Endometrial microvascular endothelial cells (primary cell): ENCODE data around the gene DNASE1L2. TPM values are rescaled to one million over a fixed set of nuclear protein-coding genes. Genes with fewer than 3 reads are reported as not detected.
"Not testable (repeated sequence)": the region's sequence is repeated elsewhere in the genome, so short reads cannot be mapped to it uniquely, and the experiment has no call there.

Experiments used
- in situ Hi-C: cut with HindIII; loops from 2 replicates; pipeline ENCODE4 v1.10.0; 2017; ENCODE audit warnings: low sequenced_read_pairs, low pct_unique_long_range_greater_than_20kb; ENCODE audit errors: inconsistent ontology term
- total RNA-seq: library from RNA; depleted of rRNA; stranded (reverse); fragments of >200 nt; gene quantifications from one replicate; pipeline ENCODE4 v1.2.3, GENCODE V29; 2015; ENCODE audit errors: inconsistent ontology term

Gene DNASE1L2
- total RNA-seq, 1 donor from 2014 or later = 0.09 TPM

GRCh38 chr16:2235695-2236336, 428 bp upstream of the DNASE1L2 start:
- in situ Hi-C loops = no loop called here

- in situ Hi-C loops = no loop called here
Measured at GRCh38 chr16:2237102-2237482, 848 bp downstream of the DNASE1L2 start.

- in situ Hi-C loops = no loop called here
Measured at GRCh38 chr16:2237493-2238149, 1.4 kb downstream of the DNASE1L2 start.

GRCh38 chr16:2238150-2238837, 2.0 kb downstream of the DNASE1L2 start:
- in situ Hi-C loops = no loop called here

- in situ Hi-C loops = no loop called here
Measured at GRCh38 chr16:2238838-2239675, 2.8 kb downstream of the DNASE1L2 start.

GRCh38 chr16:2240331-2240730, 4.1 kb downstream of the DNASE1L2 start:
- in situ Hi-C loops = not testable (repeated sequence)

GRCh38 chr16:2242598-2242997, 6.4 kb downstream of the DNASE1L2 start:
- in situ Hi-C loops = no loop called here

GRCh38 chr16:2243031-2243528, 6.8 kb downstream of the DNASE1L2 start:
- in situ Hi-C loops = no loop called here

GRCh38 chr16:2243781-2244180, 7.5 kb downstream of the DNASE1L2 start:
- in situ Hi-C loops = no loop called here

GRCh38 chr16:2244301-2244700, 8.1 kb downstream of the DNASE1L2 start:
- in situ Hi-C loops = no loop called here

GRCh38 chr16:2244926-2245795, 8.9 kb downstream of the DNASE1L2 start:
- in situ Hi-C loops = no loop called here

GRCh38 chr16:2246301-2246885, 10.1 kb downstream of the DNASE1L2 start:
- in situ Hi-C loops = no loop called here

- in situ Hi-C loops = no loop called here
Measured at GRCh38 chr16:2250652-2251295, 14.5 kb downstream of the DNASE1L2 start.

GRCh38 chr16:2251296-2252111, 15.3 kb downstream of the DNASE1L2 start, which contains the start of gene ECI1:
Gene ECI1 (minus strand): TSS chr16:2251587. CDS start chr16:2251566, 21 bp downstream.
- in situ Hi-C loops = no loop called here

GRCh38 chr16:2252806-2253148, 16.5 kb downstream of the DNASE1L2 start:
- in situ Hi-C loops = no loop called here

GRCh38 chr16:2253293-2253692, 17.0 kb downstream of the DNASE1L2 start:
- in situ Hi-C loops = no loop called here
